K562 (cell line): ENCODE data around the gene CDKN2AIPNL. TPM values are rescaled to one million over a fixed set of nuclear protein-coding genes. Genes with fewer than 3 reads are reported as not detected.
A peak's percentile ranks its signal among the peaks of the same experiment; 100 is the strongest.

Source experiments
- ARHGAP35 ChIP-seq: fragments of 450-650 bp; IDR thresholded peaks from 2 replicates; pipeline ENCODE4 v1.6.1; 2018; ENCODE audit not compliant: partially characterized antibody
- FOXA3 ChIP-seq, 2 experiments: fragments of 450-650 bp in 1 of 2; sonication (generic) in 1 of 2; formaldehyde crosslinking; IDR thresholded peaks in 1 of 2; conservative IDR thresholded peaks in 1 of 2; 2 replicates each; pipeline versions ENCODE4 v1.4.0 to v1.8.0; 2020 to 2022; ENCODE audit warnings: mild to moderate bottlenecking in 2 of 2, missing genetic modification reagents in 1 of 2
- JUN ChIP-seq, 2 experiments: sonication (generic) in 1 of 2; formaldehyde crosslinking in 1 of 2; IDR thresholded peaks; 2 replicates each; pipeline versions ENCODE4 v1.6.1 to v1.8.0; 2012 to 2022; ENCODE audit warnings: borderline replicate concordance in 2 of 2, mild to moderate bottlenecking in 2 of 2, improper control_type of control experiment in 1 of 2, low read depth in 1 of 2, low read length in 1 of 2, missing genetic modification reagents in 1 of 2
- MITF ChIP-seq: IDR thresholded peaks from 2 replicates; pipeline ENCODE4 v1.6.1; 2014; ENCODE audit warnings: antibody characterized with exemption
- MLLT1 ChIP-seq, 2 experiments: fragments of 450-650 bp; IDR thresholded peaks; 2 replicates each; pipeline ENCODE4 v1.6.1; 2016
- NCOA6 ChIP-seq: fragments of 450-650 bp; IDR thresholded peaks from 2 replicates; pipeline ENCODE4 v1.6.1; 2017; ENCODE audit warnings: mild to moderate bottlenecking
- NFIC ChIP-seq: fragments of 450-650 bp; IDR thresholded peaks from 2 replicates; pipeline ENCODE4 v1.6.1; 2017; ENCODE audit warnings: mild to moderate bottlenecking, inconsistent platforms
- PBX2 ChIP-seq, 2 experiments: IDR thresholded peaks in 1 of 2; conservative IDR thresholded peaks in 1 of 2; 2 replicates each; pipeline ENCODE4 v1.6.1; 2016; ENCODE audit warnings: low read depth in 2 of 2, mild to moderate bottlenecking in 1 of 2, missing compliant biosample characterization in 1 of 2, missing genetic modification characterization in 1 of 2, moderate library complexity in 1 of 2
- RBBP5 ChIP-seq: fragments of 200-600 bp; sonication (generic); IDR thresholded peaks from 2 replicates; pipeline ENCODE4 v1.6.1; 2012; ENCODE audit warnings: borderline replicate concordance, mild to moderate bottlenecking, low read length, control low read depth, inconsistent platforms; ENCODE audit not compliant: insufficient read depth, poor library complexity, severe bottlenecking
- XRCC5 ChIP-seq: fragments of 200-400 bp; formaldehyde crosslinking; IDR thresholded peaks from 2 replicates; pipeline ENCODE4 v1.6.1; 2017; ENCODE audit warnings: low read depth, mild to moderate bottlenecking, low read length
- ZNF224 ChIP-seq: sonication (generic); formaldehyde crosslinking; IDR thresholded peaks from 2 replicates; pipeline ENCODE4 v1.8.0; 2022; ENCODE audit warnings: mild to moderate bottlenecking, missing genetic modification reagents
- ZNF444 ChIP-seq: fragments of 250-450 bp; sonication (Bioruptor Pico); IDR thresholded peaks from 2 replicates; pipeline ENCODE4 v1.4.0; 2020; ENCODE audit warnings: mild to moderate bottlenecking, moderate library complexity
- ZNF512 ChIP-seq: IDR thresholded peaks from 2 replicates; pipeline ENCODE4 v1.6.1; 2016; ENCODE audit warnings: missing genetic modification characterization, missing compliant biosample characterization
- ZNF592 ChIP-seq: fragments of 450-650 bp; IDR thresholded peaks from 2 replicates; pipeline ENCODE4 v1.6.1; 2017; ENCODE audit warnings: antibody characterized with exemption, mild to moderate bottlenecking
- polyA plus RNA-seq, 8 experiments: library from polyadenylated mRNA; depleted of rRNA in 4 of 8; stranded (reverse) in 5 of 8; unstranded in 3 of 8; fragments of >200 nt; fragmentation: Nextera tagmentation in 2 of 8; fragmentation: Illumina TruSeq in 1 of 8; extraction: Ambion mirVana in 2 of 8; extraction: Trizol in 1 of 8; gene quantifications; 2 replicates each; pipeline versions ENCODE4 v1.2.1 to v1.2.3, GENCODE V29; 2011 to 2014; ENCODE audit warnings: inconsistent platforms in 1 of 8, missing spikeins in 1 of 8
- total RNA-seq, 7 experiments: library from RNA; depleted of rRNA in 6 of 7; stranded (reverse); fragments of >200 nt in 6 of 7; fragmentation: Illumina TruSeq in 2 of 7; extraction: Trizol in 2 of 7; gene quantifications; 2 replicates each; pipeline versions ENCODE4 v1.2.1 to v1.2.3, GENCODE V29; 2011 to 2021; ENCODE audit warnings: low replicate concordance in 1 of 7

Gene CDKN2AIPNL
- total and polyA plus RNA-seq, 9 of the 15 experiments (the other 6 are each of a cell fraction or from before 2014, with no cell fraction given): 19.9 to 46.9 (median 42.2) TPM

GRCh38 chr5:134451936-134452505 is 40.3 kb upstream of the CDKN2AIPNL start (continued):
- TF ChIP-seq ZNF512 (tag) (no peak), ZNF592 (no peak), ZNF444 (CRISPR knock-in tag) (no peak), NFIC (peak; percentile 80), FOXA3 (CRISPR knock-in tag; conservative IDR thresholded peaks at IDR 0.05 in 1 of 2, IDR thresholded peaks at IDR 0.05 in 1 of 2) (no peak), RBBP5 (no peak), NCOA6 (no peak), XRCC5 (no peak), JUN (IDR thresholded peaks at IDR 0.05; ENCODE audit: borderline replicate concordance, low read depth, low read length) (peak; percentile 63), JUN (CRISPR knock-in tag; IDR thresholded peaks at IDR 0.05; ENCODE audit: borderline replicate concordance) (no peak), ARHGAP35 (no peak), MLLT1 (IDR thresholded peaks at IDR 0.05) (no peak), MITF (no peak), ZNF224 (CRISPR knock-in tag) (no peak), PBX2 (CRISPR knock-in tag; IDR thresholded peaks at IDR 0.05; ENCODE audit: low read depth) (no peak), PBX2 (tag; conservative IDR thresholded peaks at IDR 0.05; ENCODE audit: low read depth) (no peak)
